Spleen (tissue), 7 donors: ENCODE measurements around the gene TNFAIP8.

Experiments used
- POLR2A ChIP-seq, 3 donors: fragments of 450-650 bp; IDR thresholded peaks; one replicate each; pipeline ENCODE4 v1.5.1; 2017; ENCODE audit warnings: antibody characterized with exemption in 3 of 3, mild to moderate bottlenecking in 1 of 3
- TF ChIP-seq, protein P1 (sequence below), 11 experiments: fragments of 200-600 bp in 7 of 11; fragments of 450-650 bp in 4 of 11; sonication (generic) in 4 of 11; IDR thresholded peaks in 8 of 11; conservative IDR thresholded peaks in 3 of 11; 1 replicate in 7 of 11; 2 replicates in 4 of 11; pipeline versions ENCODE4 v1.4.0 to v1.8.0; 2016 to 2021; ENCODE audit warnings: antibody characterized with exemption in 11 of 11, inconsistent platforms in 4 of 11, mild to moderate bottlenecking in 1 of 11
- donor health status: DM: no; HTN: no; CAD: no; lungs with moderate emphysema.
- donor health status: DM: no; HTN: no; CAD: no.
- donor health status: DM: no; HTN: no; CAD: no.

- TF ChIP-seq, protein P1, sequence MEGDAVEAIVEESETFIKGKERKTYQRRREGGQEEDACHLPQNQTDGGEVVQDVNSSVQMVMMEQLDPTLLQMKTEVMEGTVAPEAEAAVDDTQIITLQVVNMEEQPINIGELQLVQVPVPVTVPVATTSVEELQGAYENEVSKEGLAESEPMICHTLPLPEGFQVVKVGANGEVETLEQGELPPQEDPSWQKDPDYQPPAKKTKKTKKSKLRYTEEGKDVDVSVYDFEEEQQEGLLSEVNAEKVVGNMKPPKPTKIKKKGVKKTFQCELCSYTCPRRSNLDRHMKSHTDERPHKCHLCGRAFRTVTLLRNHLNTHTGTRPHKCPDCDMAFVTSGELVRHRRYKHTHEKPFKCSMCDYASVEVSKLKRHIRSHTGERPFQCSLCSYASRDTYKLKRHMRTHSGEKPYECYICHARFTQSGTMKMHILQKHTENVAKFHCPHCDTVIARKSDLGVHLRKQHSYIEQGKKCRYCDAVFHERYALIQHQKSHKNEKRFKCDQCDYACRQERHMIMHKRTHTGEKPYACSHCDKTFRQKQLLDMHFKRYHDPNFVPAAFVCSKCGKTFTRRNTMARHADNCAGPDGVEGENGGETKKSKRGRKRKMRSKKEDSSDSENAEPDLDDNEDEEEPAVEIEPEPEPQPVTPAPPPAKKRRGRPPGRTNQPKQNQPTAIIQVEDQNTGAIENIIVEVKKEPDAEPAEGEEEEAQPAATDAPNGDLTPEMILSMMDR (IDR thresholded peaks at IDR 0.05 in 8 of 11, conservative IDR thresholded peaks at IDR 0.05 in 3 of 11) = no peak
- TF ChIP-seq POLR2A (IDR thresholded peaks at IDR 0.05) = no peak
These were observed 32.9 kb downstream of the TNFAIP8 start for GRCh38 chr5:119388619-119389190.
